ENCODE results near the gene BRD4.

Gene BRD4

GRCh38 chr19:15222738-15223648 lies 109.3 kb downstream of the BRD4 start:
- FAIRE-seq = peak; percentile 95

- peak; percentile 58 for FAIRE-seq
These were observed 111.5 kb downstream of the BRD4 start for GRCh38 chr19:15220833-15221232.

GRCh38 chr19:15218501-15218900 lies 113.8 kb downstream of the BRD4 start:
- no peak for FAIRE-seq

- FAIRE-seq = no peak
These were observed 116.0 kb downstream of the BRD4 start for GRCh38 chr19:15216363-15216762.

GRCh38 chr19:15213715-15214381 lies 118.5 kb downstream of the BRD4 start:
- no peak for FAIRE-seq

- no peak for FAIRE-seq
These were observed 119.6 kb downstream of the BRD4 start for GRCh38 chr19:15212711-15213110.

GRCh38 chr19:15210323-15210781 lies 122.0 kb downstream of the BRD4 start:
- no peak for FAIRE-seq

GRCh38 chr19:15201374-15202023 lies 130.8 kb downstream of the BRD4 start:
- FAIRE-seq = no peak

GRCh38 chr19:15200553-15201364 lies 131.6 kb downstream of the BRD4 start, which contains the start of gene NOTCH3:
NOTCH3 (minus strand) TSS chr19:15200995; CDS start chr19:15200905, 90 bp downstream.
- no peak for FAIRE-seq

GRCh38 chr19:15199661-15200552 lies 132.4 kb downstream of the BRD4 start:
- no peak for FAIRE-seq

GRCh38 chr19:15198951-15199660 lies 133.2 kb downstream of the BRD4 start:
- no peak for FAIRE-seq

GRCh38 chr19:15197942-15198341 lies 134.4 kb downstream of the BRD4 start:
- FAIRE-seq = no peak

- FAIRE-seq = no peak
These were observed 134.9 kb downstream of the BRD4 start for GRCh38 chr19:15197275-15197941.

GRCh38 chr19:15196360-15197005 lies 135.9 kb downstream of the BRD4 start:
- no peak for FAIRE-seq

GRCh38 chr19:15195371-15196334 lies 136.7 kb downstream of the BRD4 start:
- no peak for FAIRE-seq

GRCh38 chr19:15194938-15195337 lies 137.4 kb downstream of the BRD4 start:
- FAIRE-seq = no peak

GRCh38 chr19:15191982-15192381 lies 140.4 kb downstream of the BRD4 start:
- FAIRE-seq = no peak

GRCh38 chr19:15191514-15191913 lies 140.8 kb downstream of the BRD4 start:
- no peak for FAIRE-seq
